DMS53 treated with DMSO at 0.1 percent for 48 hours (cell line): ENCODE data around the gene SEPTIN1.

Experiments used
- DNase-seq: peaks from one replicate; lab custom pipeline; 2025; ENCODE audit not compliant: unreplicated experiment; lab: John Stamatoyannopoulos, UW

SEPTIN1 gene, protein sequence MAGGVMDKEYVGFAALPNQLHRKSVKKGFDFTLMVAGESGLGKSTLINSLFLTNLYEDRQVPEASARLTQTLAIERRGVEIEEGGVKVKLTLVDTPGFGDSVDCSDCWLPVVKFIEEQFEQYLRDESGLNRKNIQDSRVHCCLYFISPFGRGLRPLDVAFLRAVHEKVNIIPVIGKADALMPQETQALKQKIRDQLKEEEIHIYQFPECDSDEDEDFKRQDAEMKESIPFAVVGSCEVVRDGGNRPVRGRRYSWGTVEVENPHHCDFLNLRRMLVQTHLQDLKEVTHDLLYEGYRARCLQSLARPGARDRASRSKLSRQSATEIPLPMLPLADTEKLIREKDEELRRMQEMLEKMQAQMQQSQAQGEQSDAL

DNA sequence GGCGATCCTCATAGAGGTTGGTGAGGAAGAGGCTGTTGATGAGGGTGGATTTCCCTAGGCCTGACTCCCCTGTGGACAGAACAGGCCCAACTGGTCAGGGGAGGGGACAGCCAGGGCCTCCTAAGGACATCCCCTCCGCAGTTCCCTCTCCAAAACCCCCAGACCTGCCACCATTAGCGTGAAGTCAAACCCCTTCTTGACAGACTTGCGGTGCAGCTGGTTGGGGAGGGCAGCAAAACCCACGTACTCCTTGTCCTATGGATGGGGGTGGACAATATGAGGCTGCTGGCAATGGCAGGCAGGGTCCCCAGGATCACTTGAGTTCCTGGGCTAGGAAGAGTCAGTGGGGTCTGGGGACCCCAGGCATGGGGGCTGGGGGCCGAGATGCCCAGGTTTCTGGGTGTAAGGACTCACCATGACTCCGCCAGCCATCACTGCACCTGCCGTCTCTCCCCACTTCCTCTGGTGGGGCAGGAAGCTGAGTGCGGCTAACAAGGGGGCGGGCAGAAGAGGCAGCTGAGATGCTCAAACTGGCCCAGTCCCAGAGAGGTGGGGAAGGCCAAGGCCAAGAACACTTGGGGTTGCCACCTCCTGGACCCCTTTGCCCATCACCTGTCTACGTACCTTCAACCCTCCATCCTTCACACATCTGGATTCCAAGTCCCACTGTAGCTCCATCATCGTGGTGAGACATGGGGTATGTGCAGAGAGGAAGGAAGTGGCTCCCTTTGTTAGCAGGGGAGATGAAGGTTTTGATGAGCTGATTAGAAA lies at the start of gene SEPTIN1:
SEPTIN1 (minus strand) TSS at position 451 of the 771 bp plus-strand sequence; CDS start at position 432, 19 bp downstream.
- no peak for DNase-seq

DNA sequence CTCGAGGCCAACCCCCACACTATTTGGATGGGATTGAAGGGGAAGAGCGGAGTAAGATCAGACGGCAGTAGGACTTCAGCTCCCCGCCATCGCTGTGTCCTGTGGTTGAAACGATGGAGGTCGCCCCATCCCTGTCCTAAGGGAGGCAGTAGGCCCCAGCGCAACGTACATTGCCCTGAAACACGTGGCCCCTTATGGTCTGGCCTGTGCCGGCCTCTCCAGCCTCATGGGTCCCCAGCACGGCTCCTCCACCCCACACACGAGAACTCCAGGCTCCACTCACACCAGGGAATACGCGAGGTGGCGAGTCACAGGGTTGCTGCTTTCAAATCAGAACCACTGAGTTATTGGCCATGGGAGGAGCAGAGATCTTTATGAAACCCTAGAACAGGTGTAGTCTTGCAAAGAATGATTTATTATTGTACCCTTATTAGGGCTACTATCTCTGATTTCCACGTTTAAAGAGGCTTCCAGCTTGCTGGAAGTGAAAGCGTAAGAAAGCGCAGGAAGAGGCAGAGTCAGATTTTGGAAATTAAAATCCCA lies 48.1 kb upstream of the SEPTIN1 start:
- DNase-seq = no peak

DNA sequence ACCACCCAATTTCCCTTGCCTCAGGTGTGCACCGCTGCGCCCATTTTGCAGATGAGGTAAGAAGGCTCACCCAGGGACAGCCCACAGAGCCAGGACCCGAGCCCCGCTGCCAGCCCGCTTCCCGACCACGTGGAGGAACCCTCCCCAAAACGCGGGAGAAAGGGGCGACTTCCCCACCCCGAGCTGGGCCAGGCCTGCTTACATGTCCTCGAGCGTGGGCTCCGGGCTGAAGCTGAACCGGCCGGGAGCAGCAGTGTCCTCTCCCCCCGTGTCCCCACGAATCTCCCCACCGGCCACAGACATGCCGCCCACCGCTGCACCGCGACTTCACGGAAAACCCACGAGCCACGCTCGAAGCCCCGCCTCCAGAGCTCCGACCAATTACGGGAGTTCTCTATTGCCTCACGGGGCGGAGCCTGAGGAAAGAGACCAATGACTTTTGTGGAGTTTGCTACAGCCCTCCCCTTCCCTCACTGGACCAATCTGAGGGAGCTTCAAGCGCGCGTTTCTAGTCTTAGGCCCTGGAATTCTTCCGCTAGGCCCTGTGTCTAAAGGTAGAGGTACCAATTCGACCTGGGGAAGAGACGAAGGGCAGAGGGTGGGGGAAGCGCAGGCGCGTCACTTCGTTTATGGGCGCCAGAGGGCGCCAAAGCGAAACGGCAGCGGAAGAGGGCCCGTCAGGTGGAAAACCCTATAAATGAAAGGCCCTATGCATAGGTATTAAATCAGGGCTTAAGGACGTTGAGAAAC lies 47.5 kb upstream of the SEPTIN1 start, which contains the start of gene DCTPP1:
DCTPP1 (minus strand) TSS at position 353 of the 750 bp plus-strand sequence; CDS start at position 303, 50 bp downstream.
- DNase-seq = peak; percentile 99

DNA sequence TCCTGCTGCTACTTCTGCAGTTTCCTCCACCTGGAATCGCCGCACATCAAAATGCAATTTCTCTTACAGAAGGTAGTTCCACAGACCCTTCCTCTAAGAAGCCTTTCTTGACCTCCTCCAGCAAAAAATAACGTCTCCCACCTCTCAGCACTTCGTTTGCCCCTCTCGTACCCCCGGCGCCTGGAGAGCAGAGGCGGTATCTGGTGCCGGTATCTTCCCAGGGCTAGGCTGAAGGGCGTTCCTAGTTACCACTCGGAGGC lies 47.0 kb upstream of the SEPTIN1 start:
- DNase-seq = no peak

DNA sequence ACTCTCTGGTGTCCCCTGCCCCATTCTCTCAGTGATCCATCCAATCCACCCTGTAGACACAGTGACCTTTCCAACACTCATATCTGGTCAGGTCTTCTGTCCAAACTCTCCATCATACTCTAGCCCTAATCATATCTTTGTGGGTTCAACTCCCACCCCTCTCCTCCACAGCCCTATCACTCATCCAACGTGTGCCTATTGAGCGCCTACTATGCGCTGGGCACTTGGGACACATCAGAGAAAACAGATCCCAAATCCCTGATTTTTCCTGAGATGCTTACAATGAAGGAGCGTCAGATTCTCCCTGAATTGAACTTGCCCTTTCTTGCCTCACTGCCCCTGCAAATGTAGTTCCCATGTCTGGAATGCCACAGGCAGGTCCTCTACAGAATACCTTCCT lies 45.7 kb upstream of the SEPTIN1 start:
- no peak for DNase-seq

DNA sequence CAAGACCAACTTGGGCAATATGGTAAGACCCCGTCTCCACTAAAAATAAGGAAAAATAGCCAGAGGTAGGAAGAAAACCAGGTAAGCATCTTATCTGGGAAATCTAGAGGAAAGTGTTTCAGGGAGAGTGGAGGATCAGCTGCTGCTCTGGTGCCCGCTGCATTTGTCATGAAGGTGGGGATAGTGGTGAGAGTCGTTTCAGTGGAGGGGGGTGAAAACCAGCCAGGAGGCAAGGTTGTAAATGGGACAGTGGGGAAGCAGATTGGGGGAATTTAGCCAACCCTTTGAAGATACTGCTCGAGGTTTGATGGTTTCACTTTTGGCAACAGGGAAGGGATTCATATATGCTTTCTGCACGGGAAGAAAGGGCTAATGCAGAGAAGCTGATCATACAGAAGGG lies 38.6 kb upstream of the SEPTIN1 start:
- DNase-seq = no peak

DNA sequence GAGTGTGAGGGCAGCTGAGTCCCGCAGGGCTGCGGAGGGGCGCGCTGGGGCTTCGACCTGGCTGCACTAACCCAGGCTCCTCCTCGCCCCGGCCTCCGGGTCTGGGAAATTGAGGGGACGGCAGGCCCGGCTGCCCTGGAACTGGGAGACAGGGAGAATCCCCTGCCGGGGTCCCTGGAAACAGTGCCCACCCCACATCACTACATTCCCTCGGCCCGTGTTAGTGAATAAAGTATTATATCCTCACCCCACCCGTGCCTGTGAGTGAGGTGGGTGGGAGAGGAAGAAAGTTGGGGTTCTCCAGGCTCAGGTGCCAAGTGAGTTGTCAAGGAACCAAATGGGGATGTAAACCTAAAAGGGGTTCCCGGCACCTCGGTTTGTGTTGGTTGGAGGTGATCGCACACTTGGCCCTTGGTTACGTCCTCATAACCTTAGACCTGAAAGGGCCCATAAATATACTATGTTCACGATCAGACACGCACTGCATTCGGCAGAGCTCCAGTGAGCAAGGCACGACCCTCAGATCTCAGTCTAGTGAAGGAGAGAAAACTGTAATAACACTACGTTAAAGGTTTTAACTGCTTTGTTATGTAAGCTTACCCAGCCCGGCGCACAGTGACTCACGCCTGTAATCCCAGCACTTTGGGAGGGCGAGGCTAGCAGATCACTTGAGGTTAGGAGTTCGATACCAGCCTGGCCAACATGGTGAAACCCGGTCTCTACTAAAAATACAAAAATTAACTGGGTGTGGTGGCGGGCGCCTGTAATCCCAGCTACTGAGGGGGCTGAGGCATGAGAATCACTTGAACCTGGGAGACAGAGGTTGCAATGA lies 36.2 kb upstream of the SEPTIN1 start:
- no peak for DNase-seq

DNA sequence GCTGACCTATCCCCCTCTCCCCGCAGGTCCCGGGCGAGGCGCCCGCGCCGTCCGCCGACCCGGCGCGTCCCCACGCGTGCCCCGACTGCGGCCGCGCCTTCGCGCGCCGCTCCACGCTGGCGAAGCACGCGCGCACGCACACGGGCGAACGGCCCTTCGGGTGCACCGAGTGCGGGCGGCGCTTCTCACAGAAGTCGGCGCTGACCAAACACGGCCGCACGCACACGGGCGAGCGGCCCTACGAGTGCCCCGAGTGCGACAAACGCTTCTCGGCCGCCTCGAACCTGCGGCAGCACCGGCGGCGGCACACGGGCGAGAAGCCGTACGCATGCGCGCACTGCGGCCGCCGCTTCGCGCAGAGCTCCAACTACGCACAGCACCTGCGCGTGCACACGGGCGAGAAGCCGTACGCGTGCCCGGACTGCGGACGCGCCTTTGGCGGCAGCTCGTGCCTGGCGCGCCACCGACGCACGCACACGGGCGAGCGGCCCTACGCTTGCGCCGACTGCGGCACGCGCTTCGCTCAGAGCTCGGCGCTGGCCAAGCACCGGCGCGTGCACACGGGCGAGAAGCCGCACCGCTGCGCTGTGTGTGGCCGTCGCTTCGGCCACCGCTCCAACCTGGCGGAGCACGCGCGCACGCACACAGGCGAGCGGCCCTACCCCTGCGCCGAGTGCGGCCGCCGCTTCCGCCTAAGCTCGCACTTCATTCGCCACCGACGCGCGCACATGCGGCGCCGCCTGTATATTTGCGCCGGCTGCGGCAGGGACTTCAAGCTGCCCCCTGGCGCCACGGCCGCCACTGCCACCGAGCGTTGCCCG lies 35.4 kb upstream of the SEPTIN1 start:
- peak; percentile 95 for DNase-seq

DNA sequence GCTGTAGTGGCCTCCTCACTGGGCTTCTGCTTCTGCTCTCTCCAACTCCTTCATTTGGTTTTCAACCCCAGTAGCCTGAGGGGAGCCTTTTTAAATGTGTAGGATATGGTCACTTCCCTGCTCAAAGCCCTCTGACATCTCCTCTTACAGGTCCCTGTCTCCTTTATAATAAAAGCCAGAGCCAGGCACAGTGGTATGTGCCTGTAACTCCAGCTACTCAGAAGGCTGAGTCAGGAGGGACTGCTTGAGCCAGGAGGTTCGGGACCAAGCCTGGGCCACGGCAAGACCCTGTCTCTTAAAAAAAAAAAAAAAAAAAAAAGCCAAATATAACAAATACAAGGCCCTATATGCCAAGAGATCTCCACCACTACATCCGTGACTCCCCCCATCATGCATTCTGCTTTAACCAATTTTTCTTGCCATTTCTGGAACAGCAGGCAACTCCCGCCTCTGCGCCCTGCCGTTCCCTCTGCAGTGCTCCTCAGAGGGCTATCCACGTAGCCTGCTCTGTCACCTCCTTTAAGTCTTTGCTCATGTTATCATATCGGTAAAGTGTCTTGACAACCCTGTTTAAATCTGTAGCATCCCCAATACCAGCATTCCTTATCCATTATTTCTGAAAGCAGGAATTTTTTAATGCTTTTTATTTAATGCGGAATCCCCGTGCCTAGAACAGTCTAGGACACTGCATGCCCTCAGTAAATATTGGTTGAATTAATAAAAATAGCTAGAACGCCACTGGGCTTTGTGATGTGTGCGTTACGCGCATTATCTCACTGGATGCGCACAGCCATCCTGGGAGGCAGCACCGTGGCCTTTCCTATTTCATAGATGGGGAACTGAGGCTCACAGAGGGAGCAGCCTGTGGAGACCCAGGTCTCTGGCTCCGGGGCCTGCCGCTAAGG lies 34.5 kb upstream of the SEPTIN1 start:
- DNase-seq = peak; percentile 16

DNA sequence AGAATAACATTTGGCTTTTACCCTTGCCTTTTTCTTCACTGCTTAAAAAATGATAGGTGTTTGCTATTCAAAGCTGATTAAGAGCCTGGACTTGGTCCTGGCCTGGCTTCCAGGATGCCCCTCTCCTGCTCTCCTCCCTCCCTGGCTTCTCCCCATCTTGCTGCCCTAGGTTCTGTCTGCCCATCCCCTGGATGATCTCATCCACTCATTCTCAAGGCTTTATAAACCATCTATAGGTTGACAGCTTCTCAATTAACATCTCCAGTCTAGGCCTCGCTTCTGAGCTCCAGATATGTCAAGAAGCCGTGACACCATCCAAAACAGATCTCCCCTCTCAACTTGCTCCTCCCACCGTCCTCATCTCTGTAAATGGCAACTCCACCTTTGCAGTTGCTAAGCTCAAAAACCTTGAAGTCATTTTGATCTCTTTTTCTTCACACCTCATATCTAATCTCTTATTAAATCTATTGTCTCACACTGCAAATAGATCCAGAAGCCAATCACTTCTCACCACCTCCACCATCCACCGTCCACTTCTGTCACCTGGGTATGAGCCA lies 33.8 kb upstream of the SEPTIN1 start:
- DNase-seq = no peak

DNA sequence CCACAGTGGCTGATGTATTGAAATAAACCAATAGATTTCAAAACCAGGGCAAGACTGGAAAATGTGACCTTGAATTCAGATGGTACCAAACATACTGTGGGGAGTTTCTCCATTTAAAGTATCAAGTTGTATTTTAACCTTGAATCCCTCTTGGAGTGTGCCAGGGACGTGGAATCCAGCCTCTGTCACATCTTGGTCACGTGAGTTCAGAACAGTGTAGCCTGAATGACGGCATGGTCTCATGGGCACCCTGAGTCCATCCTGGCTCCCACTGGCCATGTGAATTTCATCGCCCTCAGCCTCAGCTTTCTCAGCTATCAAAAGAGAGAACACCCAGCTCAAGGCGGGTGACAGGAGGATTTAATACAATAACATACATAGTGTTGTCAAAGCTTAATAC lies 31.8 kb upstream of the SEPTIN1 start:
- DNase-seq = no peak

DNA sequence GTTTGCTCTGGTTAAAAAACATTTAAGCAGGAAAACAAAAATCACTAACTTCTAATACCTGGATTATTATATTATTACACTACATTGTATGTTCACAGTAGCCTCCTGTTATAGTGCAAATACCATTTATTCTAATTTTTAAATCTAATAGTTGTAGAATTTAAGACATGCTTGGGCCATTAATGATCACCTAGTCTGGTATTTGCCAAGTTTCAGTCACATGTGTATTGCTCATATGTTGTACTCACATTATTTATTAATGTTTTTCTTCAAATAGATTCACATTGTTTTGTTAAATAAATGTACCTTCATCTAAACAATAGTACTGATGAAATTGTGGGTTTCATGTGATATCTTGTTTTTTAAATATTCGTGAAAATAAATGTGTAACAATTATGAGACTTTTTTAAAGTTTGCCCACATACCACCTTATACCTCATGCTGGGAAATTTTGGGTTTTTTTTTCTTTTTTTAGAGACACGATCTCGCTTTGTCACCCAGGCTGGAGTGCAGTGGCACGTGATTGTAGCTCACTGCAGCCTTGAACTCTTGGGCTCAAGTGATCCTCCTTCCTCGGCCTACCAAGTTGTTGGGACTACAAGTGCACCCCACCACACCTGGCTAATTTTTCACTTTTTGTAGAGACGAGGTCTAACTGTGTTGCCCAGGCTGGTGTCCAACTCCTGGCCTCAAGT lies 30.9 kb upstream of the SEPTIN1 start:
- no peak for DNase-seq

DNA sequence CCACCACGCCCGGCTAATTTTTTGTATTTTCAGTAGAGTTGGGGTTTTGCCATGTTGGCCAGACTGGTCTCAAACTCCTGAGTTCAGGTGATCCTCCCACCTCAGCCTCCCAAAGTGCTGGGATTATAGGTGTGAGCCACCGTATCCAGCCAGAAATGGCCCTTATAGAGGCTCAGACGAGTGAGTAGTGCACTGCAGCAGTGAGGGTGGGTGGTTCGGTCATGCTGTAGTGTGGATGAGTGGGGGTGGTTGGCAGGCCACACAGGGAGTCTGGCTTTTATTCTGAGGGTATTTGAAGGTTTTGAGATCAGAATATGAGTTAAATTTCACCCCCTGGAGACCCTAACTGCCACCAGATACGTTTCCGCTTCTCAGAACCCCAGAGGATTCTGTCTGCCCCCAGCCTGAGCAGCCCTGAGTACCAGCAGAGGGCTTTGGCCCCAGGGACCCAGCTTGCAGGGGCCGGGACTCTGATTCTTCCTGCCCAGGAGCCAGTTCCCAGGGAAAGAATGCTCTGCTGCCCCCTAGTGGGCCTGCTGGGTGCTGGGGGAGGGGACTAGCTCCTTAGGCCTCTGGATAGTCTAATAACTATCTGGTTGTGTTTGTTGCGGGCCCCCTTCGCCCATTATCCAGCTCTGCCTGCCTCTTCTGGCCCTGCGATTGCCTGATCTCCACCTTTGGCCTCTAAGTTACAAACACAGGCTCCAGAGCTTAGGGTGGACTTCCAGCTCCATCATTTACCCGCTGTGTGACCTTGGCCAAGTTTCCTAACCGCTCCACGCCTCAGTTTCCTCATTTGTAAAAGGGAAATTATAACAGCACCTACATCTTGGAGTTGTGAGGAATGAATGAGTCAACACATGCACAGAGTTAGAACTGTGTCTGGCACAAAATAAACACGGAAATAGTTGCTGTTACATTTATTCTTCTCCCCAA lies 27.0 kb upstream of the SEPTIN1 start:
- peak; percentile 80 for DNase-seq

DNA sequence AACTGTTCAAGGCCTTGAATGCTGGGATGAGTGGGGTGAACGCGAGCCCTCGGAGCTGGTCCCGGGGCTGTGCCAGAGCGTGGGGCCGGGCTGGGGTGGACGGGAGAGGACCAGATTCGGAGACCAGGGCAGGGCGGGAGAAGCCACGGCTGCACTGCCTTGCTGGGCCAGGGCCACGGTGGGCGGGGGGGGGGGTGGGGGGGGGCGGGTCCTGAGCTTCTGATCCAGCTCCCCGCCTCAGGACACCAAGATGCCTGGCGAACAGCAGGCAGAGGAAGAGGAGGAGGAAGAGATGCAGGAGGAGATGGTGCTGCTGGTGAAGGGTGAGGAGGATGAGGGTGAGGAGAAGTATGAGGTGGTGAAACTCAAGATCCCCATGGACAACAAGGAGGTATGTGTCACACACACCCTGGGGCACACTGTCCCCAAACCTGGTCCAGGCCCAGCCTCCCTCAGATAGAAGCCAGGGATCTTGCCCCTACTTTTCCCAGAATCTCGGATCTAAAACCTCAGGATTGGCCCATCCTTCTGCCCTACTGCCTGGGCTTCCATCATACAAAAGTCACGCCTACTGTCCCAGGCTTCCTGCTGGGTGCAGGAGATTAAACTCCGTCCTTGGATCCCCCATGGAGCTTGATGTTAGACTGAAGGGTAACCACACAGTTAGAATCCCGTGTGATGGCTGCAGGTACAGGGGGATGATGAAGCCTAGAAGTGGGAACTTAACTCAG lies 25.6 kb upstream of the SEPTIN1 start:
- DNase-seq = no peak

DNA sequence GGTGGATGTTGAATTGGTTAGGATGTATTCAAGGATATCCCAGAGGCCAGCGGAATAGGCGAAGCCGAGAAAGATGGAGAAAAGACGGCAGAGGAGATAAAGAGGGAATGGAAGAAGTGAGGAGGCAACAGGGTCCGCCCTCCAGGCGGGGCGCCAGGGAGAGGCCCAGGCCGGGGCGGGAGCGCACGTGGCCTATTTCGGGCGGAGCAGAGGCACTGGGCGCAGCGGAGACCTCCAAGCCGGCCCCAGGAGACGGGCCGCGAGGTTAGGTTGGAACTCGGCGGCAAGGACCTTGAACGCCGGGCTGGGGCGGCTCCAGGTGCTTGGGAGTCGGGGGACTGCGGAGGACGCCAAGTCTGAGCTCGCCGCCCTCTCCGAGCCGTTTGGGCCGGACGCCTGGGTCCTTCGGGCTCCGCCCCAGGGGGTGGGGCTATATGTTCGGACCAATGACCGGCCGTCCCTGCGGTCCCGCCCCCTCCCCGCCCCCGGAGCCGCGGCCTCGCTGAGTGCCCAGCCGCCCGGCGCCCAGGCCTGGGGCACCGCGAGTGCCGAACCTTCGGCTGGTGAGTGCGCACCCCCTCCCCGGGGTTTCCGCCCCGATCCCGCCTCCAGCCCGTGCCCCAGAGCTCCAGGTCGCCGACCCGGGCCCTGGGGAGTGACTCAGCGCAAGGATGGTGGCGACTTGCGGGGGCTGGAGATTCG lies 24.9 kb upstream of the SEPTIN1 start, which contains the start of gene ZNF771:
ZNF771 (plus strand) TSS at position 505 of the 702 bp plus-strand sequence. CDS start 448 bp downstream, outside the sequence.
- DNase-seq = peak; percentile 78
